NCI-H1694 treated with DMSO at 0.1 percent for 48 hours (cell line): ENCODE results near the gene PSORS1C2.

Experiments used
- DNase-seq: peaks from one replicate; lab custom pipeline; 2025; lab: John Stamatoyannopoulos, UW

Gene PSORS1C2

GRCh38 chr6:31140643-31141042, 1.8 kb upstream of the PSORS1C2 start:
- no peak for DNase-seq

GRCh38 chr6:31139599-31139998, 733 bp upstream of the PSORS1C2 start:
- no peak for DNase-seq

GRCh38 chr6:31135710-31136109, 3.2 kb downstream of the PSORS1C2 start:
- no peak for DNase-seq

- no peak for DNase-seq
These were observed 6.1 kb downstream of the PSORS1C2 start for GRCh38 chr6:31132806-31133205.

GRCh38 chr6:31131595-31131994, 7.3 kb downstream of the PSORS1C2 start:
- no peak for DNase-seq

- DNase-seq, result no peak
These were observed 8.1 kb downstream of the PSORS1C2 start for GRCh38 chr6:31130751-31131150.

GRCh38 chr6:31129130-31129529, 9.7 kb downstream of the PSORS1C2 start:
- no peak for DNase-seq

- no peak for DNase-seq
These were observed 10.7 kb downstream of the PSORS1C2 start for GRCh38 chr6:31128093-31128676.

GRCh38 chr6:31126396-31127175, 12.3 kb downstream of the PSORS1C2 start:
- DNase-seq, result no peak

GRCh38 chr6:31125586-31126363, 13.1 kb downstream of the PSORS1C2 start:
- no peak for DNase-seq

- DNase-seq, result no peak
These were observed 13.7 kb downstream of the PSORS1C2 start for GRCh38 chr6:31125162-31125561.

- no peak for DNase-seq
These were observed 15.8 kb downstream of the PSORS1C2 start for GRCh38 chr6:31122791-31123706.

GRCh38 chr6:31121131-31121790, 17.6 kb downstream of the PSORS1C2 start:
- no peak for DNase-seq

- DNase-seq, result no peak
These were observed 18.5 kb downstream of the PSORS1C2 start, which contains the start of gene CDSN for GRCh38 chr6:31120151-31120915. Gene CDSN (minus strand): TSS chr6:31120446. CDS start chr6:31120419, 27 bp downstream.

GRCh38 chr6:31118178-31118577, 20.7 kb downstream of the PSORS1C2 start:
- DNase-seq, result no peak

GRCh38 chr6:31116661-31117385, 22.0 kb downstream of the PSORS1C2 start:
- DNase-seq, result no peak

GRCh38 chr6:31115941-31116560, 22.8 kb downstream of the PSORS1C2 start:
- no peak for DNase-seq

- no peak for DNase-seq
These were observed 23.7 kb downstream of the PSORS1C2 start for GRCh38 chr6:31114970-31115849.
